HuH-7.5 (cell line): ENCODE data around the gene LIPE.
"Not testable (repeated sequence)": the region's sequence is repeated elsewhere in the genome, so short reads cannot be mapped to it uniquely, and the experiment has no call there.

Experiments used
- DNase-seq: peaks from one replicate; pipeline ENCODE4 v3.0.0; 2011; ENCODE audit warnings: low spot score

The LIPE gene

GRCh38 chr19:42427313-42427712 lies at the start of gene LIPE:
TSS of gene LIPE (minus strand) at chr19:42427388. CDS start at chr19:42427149, 239 bp downstream.
- DNase-seq = no peak

GRCh38 chr19:42475366-42475765 lies 48.2 kb upstream of the LIPE start:
- no peak for DNase-seq

GRCh38 chr19:42474743-42475142 lies 47.6 kb upstream of the LIPE start:
- DNase-seq = no peak

- DNase-seq = no peak
Measured at GRCh38 chr19:42473686-42474085, 46.5 kb upstream of the LIPE start.

- no peak for DNase-seq
Measured at GRCh38 chr19:42472402-42473147, 45.4 kb upstream of the LIPE start.

GRCh38 chr19:42471554-42472249 lies 44.5 kb upstream of the LIPE start:
- no peak for DNase-seq

- DNase-seq = no peak
Measured at GRCh38 chr19:42469311-42470235, 42.4 kb upstream of the LIPE start.

GRCh38 chr19:42468273-42468796 lies 41.1 kb upstream of the LIPE start:
- DNase-seq = no peak

- no peak for DNase-seq
Measured at GRCh38 chr19:42467183-42467760, 40.1 kb upstream of the LIPE start.

GRCh38 chr19:42466521-42467182 lies 39.5 kb upstream of the LIPE start:
- DNase-seq = no peak

- no peak for DNase-seq
Measured at GRCh38 chr19:42465827-42466280, 38.7 kb upstream of the LIPE start.

- DNase-seq = no peak
Measured at GRCh38 chr19:42461700-42462324, 34.6 kb upstream of the LIPE start.

- not testable (repeated sequence) for DNase-seq
Measured at GRCh38 chr19:42461231-42461630, 34.0 kb upstream of the LIPE start.

GRCh38 chr19:42459926-42460325 lies 32.7 kb upstream of the LIPE start:
- DNase-seq = no peak

GRCh38 chr19:42455621-42456081 lies 28.5 kb upstream of the LIPE start:
- no peak for DNase-seq

- DNase-seq = no peak
Measured at GRCh38 chr19:42455086-42455485, 27.9 kb upstream of the LIPE start.

GRCh38 chr19:42452590-42452989 lies 25.4 kb upstream of the LIPE start:
- no peak for DNase-seq

- peak; percentile 72 for DNase-seq
Measured at GRCh38 chr19:42450314-42450934, 23.2 kb upstream of the LIPE start.

GRCh38 chr19:42448306-42448705 lies 21.1 kb upstream of the LIPE start:
- DNase-seq = not testable (repeated sequence)

GRCh38 chr19:42445948-42446347 lies 18.8 kb upstream of the LIPE start:
- DNase-seq = no peak
